PC-9 (cell line): ENCODE results near the gene INVS. TPM values are rescaled to one million over a fixed set of nuclear protein-coding genes. Genes with fewer than 3 reads are reported as not detected.
"Not testable (repeated sequence)": the region's sequence is repeated elsewhere in the genome, so short reads cannot be mapped to it uniquely, and the experiment has no call there.

Source experiments
- BruUV-seq: library from RNA; stranded (reverse); fragments of 400-500 nt; replicated peaks from 2 replicates; lab custom pipeline; 2021; lab: Mats Ljungman, UMichigan
- CTCF ChIA-PET: fragments of 300-600 bp; sonication (Branson Sonifier 250); formaldehyde crosslinking; loops from one replicate; lab custom pipeline; 2022; ENCODE audit warnings: antibody characterized with exemption; lab: Charles Lee
- POLR2A ChIA-PET: fragments of 300-600 bp; sonication (Branson Sonifier 250); formaldehyde crosslinking; loops from one replicate; lab custom pipeline; 2022; ENCODE audit warnings: antibody characterized with exemption; ENCODE audit not compliant: unreplicated experiment; lab: Charles Lee
- DNase-seq, 2 experiments: peaks; one replicate each; pipeline versions ENCODE4 v3.0.0 to v3.0.0-alpha.2; 2015 to 2022; ENCODE audit warnings: mixed read lengths in 1 of 2
- H2AFZ ChIP-seq: fragments of 200-600 bp; sonication (generic); 2 replicates; pipeline ENCODE4 v1.8.1; 2017; ENCODE audit warnings: antibody characterized with exemption
- H3F3A ChIP-seq: fragments of 200-600 bp; sonication (generic); 2 replicates; pipeline ENCODE4 v1.8.1; 2017; ENCODE audit warnings: antibody characterized with exemption, mild to moderate bottlenecking, low read depth; ENCODE audit not compliant: insufficient read depth
- H3K27ac ChIP-seq: fragments of 200-600 bp; sonication (generic); 2 replicates; pipeline ENCODE4 v1.6.1; 2016; ENCODE audit warnings: mixed run types
- H3K27me3 ChIP-seq: fragments of 200-600 bp; sonication (generic); 2 replicates; pipeline ENCODE4 v1.6.1; 2016; ENCODE audit warnings: low read depth, mixed run types; ENCODE audit not compliant: insufficient read depth
- H3K36me3 ChIP-seq: fragments of 200-600 bp; sonication (generic); 2 replicates; pipeline ENCODE4 v1.6.1; 2016; ENCODE audit warnings: low read depth, mixed run types
- H3K4me1 ChIP-seq: fragments of 200-600 bp; sonication (generic); replicated peaks from 2 replicates; pipeline ENCODE4 v1.6.1; 2016; ENCODE audit warnings: mixed run types; ENCODE audit not compliant: insufficient read depth
- H3K4me2 ChIP-seq: fragments of 200-600 bp; sonication (generic); 2 replicates; pipeline ENCODE4 v1.6.1; 2017; ENCODE audit warnings: mixed run types
- H3K4me3 ChIP-seq: fragments of 200-600 bp; sonication (generic); 2 replicates; pipeline ENCODE4 v1.6.1; 2016; ENCODE audit warnings: mixed run types
- H3K79me2 ChIP-seq: fragments of 200-600 bp; sonication (generic); 2 replicates; pipeline ENCODE4 v1.6.1; 2017; ENCODE audit warnings: low read depth, mixed run types
- H3K9me2 ChIP-seq: fragments of 200-600 bp; sonication (generic); 2 replicates; pipeline ENCODE4 v1.8.1; 2017; ENCODE audit warnings: mild to moderate bottlenecking; ENCODE audit not compliant: insufficient read depth
- H3K9me3 ChIP-seq: fragments of 200-600 bp; sonication (generic); 2 replicates; pipeline ENCODE4 v1.8.1; 2016; ENCODE audit warnings: low read depth; ENCODE audit not compliant: insufficient read depth
- H4K20me1 ChIP-seq: fragments of 200-600 bp; sonication (generic); 2 replicates; pipeline ENCODE4 v1.8.1; 2017; ENCODE audit not compliant: insufficient read depth
- CTCF ChIP-seq: fragments of 200-600 bp; sonication (generic); conservative IDR thresholded peaks from 2 replicates; pipeline ENCODE4 v1.6.1; 2017; ENCODE audit warnings: mixed run types, antibody characterized with exemption, mild to moderate bottlenecking, moderate library complexity
- EZH2 ChIP-seq: fragments of 200-600 bp; sonication (generic); IDR thresholded peaks from 2 replicates; pipeline ENCODE4 v1.8.0; 2017; ENCODE audit warnings: antibody characterized with exemption, low read depth
- intact Hi-C: fragments of 100-400 bp; cut with micrococcal nuclease; formaldehyde crosslinking; loops from one replicate; pipeline ENCODE4 v1.10.0; 2022; ENCODE audit not compliant: unreplicated experiment
- total RNA-seq: library from RNA; stranded (reverse); gene quantifications from 2 replicates; pipeline ENCODE4 v1.2.3, GENCODE V29; 2021

INVS gene
- total RNA-seq, 1 experiment from 2014 or later, result 24.0 TPM

- Histone ChIP-seq H3F3A (no peaks in the 10 kb centered on the region), H3K9me2 (no peaks in the 10 kb centered on the region; the same call in 1 of the 2 replicates), H2AFZ (no peak overlapping the region), H3K27me3 (no peaks in the 10 kb centered on the region), H3K4me1 (no peaks in the 10 kb centered on the region), H3K79me2 (no peaks in the 10 kb centered on the region), H3K36me3 (no peaks in the 10 kb centered on the region), H3K27ac (no peak overlapping the region), H3K4me2 (no peak overlapping the region), H3K4me3 (no peak overlapping the region), H3K9me3 (no peaks in the 10 kb centered on the region), H4K20me1 (0 out of 2 replicates have a peak, but pooled peaks cover 2% of the 10 kb centered on the region)
- ChIA-PET CTCF (interaction anchor here (0.8 kb wide), 1 partner anchor 33 kb away, joined by 3 read pairs; the partner anchor contains the start of gene ERP44), POLR2A (interaction anchor here (0.7 kb wide), 1 partner anchor 546 kb away, joined by 5 read pairs; no protein-coding TSS in a partner anchor)
- BruUV-seq, result no TSS peak
- DNase-seq, result no peak
- TF ChIP-seq EZH2, result no peak
- no peak for TF ChIP-seq CTCF
- intact Hi-C loops, result no loop called here
These were observed 32.9 kb downstream of the INVS start for GRCh38 chr9:100131875-100132430.

- TF ChIP-seq EZH2, result no peak
- TF ChIP-seq CTCF, result no peak
- Histone ChIP-seq H3K36me3 (no peaks in the 10 kb centered on the region), H3K27ac (no peak overlapping the region), H3K4me1 (no peaks in the 10 kb centered on the region), H3K4me2 (no peak overlapping the region), H3F3A (no peaks in the 10 kb centered on the region), H4K20me1 (0 out of 2 replicates have a peak, but pooled peaks cover under 1% of the 10 kb centered on the region), H3K27me3 (no peaks in the 10 kb centered on the region), H3K79me2 (no peaks in the 10 kb centered on the region), H3K9me3 (no peaks in the 10 kb centered on the region), H3K4me3 (no peak overlapping the region), H2AFZ (no peak overlapping the region), H3K9me2 (no peaks in the 10 kb centered on the region; the same call in 1 of the 2 replicates)
- intact Hi-C loops, result no loop called here
- ChIA-PET POLR2A (no interaction called here), CTCF (no interaction called here)
- no peak for DNase-seq
- BruUV-seq, result no TSS peak
These were observed 35.7 kb downstream of the INVS start for GRCh38 chr9:100134731-100135130.

- intact Hi-C loops, H3K4me2 ChIP-seq, H3F3A ChIP-seq: not testable (repeated sequence)
These were observed 37.8 kb downstream of the INVS start for GRCh38 chr9:100136799-100137198.

GRCh38 chr9:100140303-100140702 lies 41.3 kb downstream of the INVS start:
- H3K9me3 ChIP-seq, H3K4me3 ChIP-seq, H4K20me1 ChIP-seq, H3K4me2 ChIP-seq, POLR2A ChIA-PET, DNase-seq, H3F3A ChIP-seq, BruUV-seq, H3K27me3 ChIP-seq, H2AFZ ChIP-seq, H3K27ac ChIP-seq, CTCF ChIA-PET, H3K79me2 ChIP-seq, H3K9me2 ChIP-seq, H3K4me1 ChIP-seq, intact Hi-C loops, H3K36me3 ChIP-seq: not testable (repeated sequence)

More at GRCh38 chr9:100136799-100137198, 37.8 kb downstream of the INVS start:
- H4K20me1 ChIP-seq, CTCF ChIA-PET, H3K9me2 ChIP-seq, H2AFZ ChIP-seq, H3K27ac ChIP-seq, H3K79me2 ChIP-seq, BruUV-seq, H3K27me3 ChIP-seq, H3K36me3 ChIP-seq, H3K4me3 ChIP-seq, H3K9me3 ChIP-seq, DNase-seq, H3K4me1 ChIP-seq: not testable (repeated sequence)
- POLR2A ChIA-PET, result interaction anchor here (0.7 kb wide), 1 partner anchor 20 kb away, joined by 8 read pairs; no protein-coding TSS in a partner anchor

- BruUV-seq, H3K79me2 ChIP-seq, H3K27me3 ChIP-seq, H3K9me3 ChIP-seq, POLR2A ChIA-PET, H2AFZ ChIP-seq, H3K36me3 ChIP-seq, H3K27ac ChIP-seq, H3K4me2 ChIP-seq, H4K20me1 ChIP-seq, H3F3A ChIP-seq, H3K4me1 ChIP-seq, H3K9me2 ChIP-seq, H3K4me3 ChIP-seq, DNase-seq, intact Hi-C loops: not testable (repeated sequence)
- CTCF ChIA-PET, result interaction anchor here (0.6 kb wide), 1 partner anchor 35 kb away, joined by 3 read pairs; no protein-coding TSS in a partner anchor
These were observed 42.8 kb downstream of the INVS start for GRCh38 chr9:100141862-100142261.
